Suprapubic skin (tissue), 4 donors: Measurements from ENCODE around the gene MRPL45. TPM values are rescaled to one million over a fixed set of nuclear protein-coding genes. Genes with fewer than 3 reads are reported as not detected.

ENCODE experiments used
- DNase-seq, 2 donors: peaks; one replicate each; pipeline ENCODE4 v3.0.0-alpha.2; 2019; ENCODE audit warnings: low spot score in 2 of 2
- H3K27ac ChIP-seq: fragments of 200-600 bp; sonication (generic); one replicate; pipeline ENCODE4 v1.5.1; 2019
- H3K27me3 ChIP-seq: fragments of 200-600 bp; sonication (generic); one replicate; pipeline ENCODE4 v1.5.1; 2019
- H3K36me3 ChIP-seq: fragments of 200-600 bp; sonication (generic); one replicate; pipeline ENCODE4 v1.5.1; 2019
- H3K4me1 ChIP-seq: fragments of 200-600 bp; sonication (generic); one replicate; pipeline ENCODE4 v1.5.1; 2019
- H3K4me3 ChIP-seq: fragments of 200-600 bp; sonication (generic); one replicate; pipeline ENCODE4 v1.5.1; 2019; ENCODE audit warnings: mild to moderate bottlenecking
- H3K9me3 ChIP-seq: fragments of 200-600 bp; sonication (generic); one replicate; pipeline ENCODE4 v1.5.1; 2019
- EP300 ChIP-seq: sonication (generic); formaldehyde crosslinking; IDR thresholded peaks from one replicate; pipeline ENCODE4 v1.6.1; 2017; ENCODE audit warnings: antibody characterized with exemption
- POLR2A ChIP-seq, 2 donors: fragments of 450-650 bp; IDR thresholded peaks; one replicate each; pipeline ENCODE4 v1.6.1; 2017; ENCODE audit warnings: antibody characterized with exemption in 2 of 2, mild to moderate bottlenecking in 2 of 2, moderate library complexity in 2 of 2
- POLR2AphosphoS5 ChIP-seq, 3 donors: sonication (generic); formaldehyde crosslinking; IDR thresholded peaks; one replicate each; pipeline ENCODE4 v1.6.1; 2017; ENCODE audit warnings: antibody characterized with exemption in 3 of 3
- WGBS: methylation state at CpG from one replicate; pipeline ENCODE4 v1.1.5; 2018; 5-methylcytosine and 5-hydroxymethylcytosine counted together
- total RNA-seq, 4 donors: library from RNA; depleted of rRNA; stranded (reverse); fragments of >200 nt; gene quantifications; one replicate each; pipeline ENCODE4 v1.1.0, GENCODE V29; 2016
- TF ChIP-seq, protein P1 (sequence below), 2 donors: fragments of 200-600 bp in 1 of 2; fragments of 450-650 bp in 1 of 2; sonication (generic) in 1 of 2; IDR thresholded peaks; one replicate each; pipeline ENCODE4 v1.5.1; 2016 to 2019; ENCODE audit warnings: antibody characterized with exemption in 2 of 2, mild to moderate bottlenecking in 1 of 2, moderate library complexity in 1 of 2

MRPL45 gene
- total RNA-seq, 4 donors from 2014 or later: 30.3 to 37.4 (median 32.8) TPM

DNA sequence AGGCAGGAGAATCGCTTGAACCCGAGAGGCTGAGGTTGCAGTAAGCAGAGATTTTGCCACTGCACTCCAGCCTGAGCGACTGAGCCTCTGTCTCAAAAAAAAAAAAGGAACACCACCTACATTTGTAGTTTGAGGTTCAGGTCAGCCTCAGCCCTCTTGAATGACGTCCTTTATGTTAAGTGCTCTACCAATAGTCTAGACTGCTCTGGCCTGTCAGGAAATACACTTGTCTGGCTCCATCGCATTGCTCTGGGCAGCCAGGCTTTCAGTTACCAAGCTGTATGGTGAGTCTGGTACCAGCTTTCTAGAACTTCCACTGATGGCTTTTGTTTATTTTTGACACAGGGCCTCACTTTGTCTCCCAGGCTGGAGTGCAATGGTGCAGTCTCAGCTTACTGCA is 66.0 kb downstream of the MRPL45 start:
- Histone ChIP-seq H3K27me3 (no peaks in the 10 kb centered on the region), H3K4me3 (no peak overlapping the region), H3K9me3 (no peaks in the 10 kb centered on the region), H3K27ac (no peak overlapping the region), H3K4me1 (peaks cover 11% of the 10 kb centered on the region), H3K36me3 (peaks cover 29% of the 10 kb centered on the region)
- DNase-seq: no peak
- TF ChIP-seq EP300: no peak
- TF ChIP-seq, protein P1, sequence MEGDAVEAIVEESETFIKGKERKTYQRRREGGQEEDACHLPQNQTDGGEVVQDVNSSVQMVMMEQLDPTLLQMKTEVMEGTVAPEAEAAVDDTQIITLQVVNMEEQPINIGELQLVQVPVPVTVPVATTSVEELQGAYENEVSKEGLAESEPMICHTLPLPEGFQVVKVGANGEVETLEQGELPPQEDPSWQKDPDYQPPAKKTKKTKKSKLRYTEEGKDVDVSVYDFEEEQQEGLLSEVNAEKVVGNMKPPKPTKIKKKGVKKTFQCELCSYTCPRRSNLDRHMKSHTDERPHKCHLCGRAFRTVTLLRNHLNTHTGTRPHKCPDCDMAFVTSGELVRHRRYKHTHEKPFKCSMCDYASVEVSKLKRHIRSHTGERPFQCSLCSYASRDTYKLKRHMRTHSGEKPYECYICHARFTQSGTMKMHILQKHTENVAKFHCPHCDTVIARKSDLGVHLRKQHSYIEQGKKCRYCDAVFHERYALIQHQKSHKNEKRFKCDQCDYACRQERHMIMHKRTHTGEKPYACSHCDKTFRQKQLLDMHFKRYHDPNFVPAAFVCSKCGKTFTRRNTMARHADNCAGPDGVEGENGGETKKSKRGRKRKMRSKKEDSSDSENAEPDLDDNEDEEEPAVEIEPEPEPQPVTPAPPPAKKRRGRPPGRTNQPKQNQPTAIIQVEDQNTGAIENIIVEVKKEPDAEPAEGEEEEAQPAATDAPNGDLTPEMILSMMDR (IDR thresholded peaks at IDR 0.05): no peak
- no peak for TF ChIP-seq POLR2A (IDR thresholded peaks at IDR 0.05)
- no peak for TF ChIP-seq POLR2AphosphoS5 (IDR thresholded peaks at IDR 0.05)
- 96% methylated on average over 5 of the region's 5 CpGs for WGBS

- 87% methylated on average over 8 of the region's 8 CpGs for WGBS
- Histone ChIP-seq H3K4me3 (no peak overlapping the region), H3K27ac (no peak overlapping the region), H3K27me3 (no peaks in the 10 kb centered on the region), H3K4me1 (no peaks in the 10 kb centered on the region), H3K9me3 (no peaks in the 10 kb centered on the region), H3K36me3 (peaks cover 46% of the 10 kb centered on the region)
- DNase-seq: no peak
- TF ChIP-seq, protein P1 (IDR thresholded peaks at IDR 0.05): no peak
- no peak for TF ChIP-seq POLR2AphosphoS5 (IDR thresholded peaks at IDR 0.05)
- no peak for TF ChIP-seq EP300
- no peak for TF ChIP-seq POLR2A (IDR thresholded peaks at IDR 0.05)
Measured at GRCh38 chr17:38364741-38365140, 67.8 kb downstream of the MRPL45 start.

DNA sequence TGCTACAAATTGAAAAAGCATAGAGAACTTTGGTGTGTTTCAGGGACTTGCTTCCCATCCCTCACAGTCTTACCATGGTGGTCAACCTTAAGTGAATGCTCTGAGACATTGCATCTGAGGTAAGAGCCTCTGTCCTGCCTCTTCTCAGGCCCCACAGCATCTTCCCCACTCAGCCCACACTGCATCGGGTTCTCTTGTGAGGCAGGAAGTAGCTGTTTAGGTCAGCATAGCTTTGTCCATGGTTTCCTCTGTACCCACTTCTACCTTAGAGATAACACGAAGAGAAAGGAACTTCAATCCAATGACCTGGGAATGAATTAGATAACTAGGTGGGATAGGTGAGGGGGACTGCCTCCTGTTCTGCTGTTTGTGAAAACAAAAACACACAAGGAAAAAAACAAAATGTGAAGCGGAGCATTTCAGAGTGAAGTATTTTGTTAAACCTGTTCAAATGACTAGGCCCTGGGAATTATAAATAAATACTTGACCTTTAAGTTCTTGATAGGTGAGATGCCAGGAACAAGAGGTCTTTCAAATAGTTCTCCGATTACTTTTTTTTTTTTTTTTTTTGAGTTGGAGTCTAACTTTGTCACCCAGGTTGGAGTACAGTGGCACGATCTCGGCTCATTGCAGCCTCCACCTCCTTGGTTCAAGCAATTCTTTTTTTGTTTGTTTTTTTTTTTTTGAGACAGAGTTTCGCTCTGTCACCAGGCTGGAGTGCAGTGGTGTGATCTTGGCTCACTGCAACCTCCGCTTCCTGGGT is 72.3 kb downstream of the MRPL45 start:
- no peak for TF ChIP-seq POLR2A (IDR thresholded peaks at IDR 0.05)
- TF ChIP-seq, protein P1 (IDR thresholded peaks at IDR 0.05): no peak
- TF ChIP-seq POLR2AphosphoS5 (IDR thresholded peaks at IDR 0.05): no peak
- TF ChIP-seq EP300: no peak
- no peak for DNase-seq
- Histone ChIP-seq H3K27me3 (no peaks in the 10 kb centered on the region), H3K9me3 (no peaks in the 10 kb centered on the region), H3K36me3 (peaks cover 73% of the 10 kb centered on the region), H3K27ac (no peak overlapping the region), H3K4me3 (no peak overlapping the region), H3K4me1 (no peaks in the 10 kb centered on the region)
- WGBS: 93% methylated on average over 8 of the region's 8 CpGs

Other genes starting within 250 kb of the MRPL45 start
- not detected for gene TBC1D3C, start 228.5 kb upstream of the MRPL45 start, total RNA-seq
- gene TBC1D3E, start 169.2 kb upstream of the MRPL45 start, total RNA-seq: not detected
- not detected for gene TBC1D3, start 104.6 kb upstream of the MRPL45 start, total RNA-seq
- gene GPR179, start 46.8 kb downstream of the MRPL45 start, total RNA-seq: under 1 TPM in 1 of 4 donors, not detected in 3; 0.17 TPM
- gene SOCS7, start 54.7 kb downstream of the MRPL45 start, total RNA-seq: 10 to 100 TPM; 20.7 to 44.9 (median 37.1) TPM
- 100 to 1,000 TPM in 3 of 4 donors, 10 to 100 TPM in 1; 94.8 to 149 (median 121) TPM for gene ARHGAP23, start 131.3 kb downstream of the MRPL45 start, total RNA-seq